IMR-90 (cell line): ENCODE results near the gene COX19. TPM values are rescaled to one million over a fixed set of nuclear protein-coding genes. Genes with fewer than 3 reads are reported as not detected.

Experiments
- ATAC-seq: fragments of 200-7000 bp; cut with Tn5 transposase; 2 replicates; pipeline ENCODE4 v1.9.1; 2020; ENCODE audit warnings: low read depth, mild to moderate bottlenecking, moderate library complexity
- BruUV-seq: library from RNA; stranded (reverse); fragments of 400-500 nt; replicated peaks from 2 replicates; lab custom pipeline; 2021; lab: Mats Ljungman, UMichigan
- CTCF ChIA-PET: fragments of 300-600 bp; formaldehyde crosslinking; extraction: SDS; loops from one replicate; lab custom pipeline; 2021; ENCODE audit warnings: antibody characterized with exemption; lab: Yijun Ruan, JAX
- POLR2A ChIA-PET: fragments of 300-600 bp; sonication (Branson Sonifier 250); formaldehyde crosslinking; loops from one replicate; lab custom pipeline; 2022; ENCODE audit warnings: antibody characterized with exemption; ENCODE audit not compliant: unreplicated experiment; lab: Charles Lee
- DNase-seq: peaks from one replicate; pipeline ENCODE4 v3.0.0; 2013
- H2AFZ ChIP-seq: replicated peaks from 2 replicates; pipeline ENCODE3; 2013; ENCODE audit warnings: low read length, mild to moderate bottlenecking; ENCODE audit not compliant: poor library complexity
- H2AK5ac ChIP-seq: 2 replicates; pipeline ENCODE4 v1.6.1; 2013; ENCODE audit warnings: low read depth, low read length, inconsistent platforms
- H2AK9ac ChIP-seq: replicated peaks from 2 replicates; pipeline ENCODE3; 2013; ENCODE audit warnings: mild to moderate bottlenecking, low read depth, low read length, moderate library complexity; ENCODE audit not compliant: poor library complexity
- H2BK120ac ChIP-seq: 2 replicates; pipeline ENCODE4 v1.6.1; 2013; ENCODE audit warnings: low read depth, low read length, inconsistent platforms
- H2BK15ac ChIP-seq: 3 replicates; pipeline ENCODE4 v1.6.1; 2013; ENCODE audit warnings: low read depth, low read length, inconsistent platforms
- H2BK20ac ChIP-seq: 2 replicates; pipeline ENCODE4 v1.6.1; 2013; ENCODE audit warnings: low read depth, mild to moderate bottlenecking, inconsistent platforms, low read length, moderate library complexity
- H2BK5ac ChIP-seq: 2 replicates; pipeline ENCODE4 v1.6.1; 2013; ENCODE audit warnings: mild to moderate bottlenecking, low read depth, low read length, inconsistent platforms; ENCODE audit not compliant: poor library complexity, severe bottlenecking
- H3K14ac ChIP-seq: replicated peaks from 2 replicates; pipeline ENCODE4 v1.6.1; 2013; ENCODE audit warnings: low read depth, low read length, inconsistent platforms
- H3K18ac ChIP-seq: 2 replicates; pipeline ENCODE4 v1.6.1; 2013; ENCODE audit warnings: low read depth, low read length, control low read depth
- H3K23ac ChIP-seq: 2 replicates; pipeline ENCODE4 v1.6.1; 2013; ENCODE audit warnings: low read depth, low read length, inconsistent platforms
- H3K27ac ChIP-seq: 2 replicates; pipeline ENCODE4 v1.5.1; 2013; ENCODE audit warnings: mild to moderate bottlenecking, control low read depth, low read length; ENCODE audit not compliant: insufficient read depth
- H3K27me3 ChIP-seq: 2 replicates; pipeline ENCODE4 v1.6.1; 2013; ENCODE audit warnings: low read length; ENCODE audit not compliant: control insufficient read depth, insufficient read depth
- H3K36me3 ChIP-seq: 2 replicates; pipeline ENCODE4 v1.6.1; 2013; ENCODE audit warnings: low read length, mixed read lengths; ENCODE audit not compliant: control insufficient read depth, insufficient read depth
- H3K4ac ChIP-seq: 2 replicates; pipeline ENCODE4 v1.6.1; 2013; ENCODE audit warnings: low read depth, low read length, inconsistent platforms
- H3K4me1 ChIP-seq: 2 replicates; pipeline ENCODE4 v1.6.1; 2013; ENCODE audit warnings: low read length, mixed read lengths; ENCODE audit not compliant: control insufficient read depth, insufficient read depth
- H3K4me2 ChIP-seq: 2 replicates; pipeline ENCODE4 v1.6.1; 2013; ENCODE audit warnings: low read depth, mild to moderate bottlenecking, control low read depth, low read length, moderate library complexity
- H3K4me3 ChIP-seq: 2 replicates; pipeline ENCODE4 v1.5.1; 2013; ENCODE audit warnings: low read depth, mild to moderate bottlenecking, control low read depth, low read length, moderate library complexity; ENCODE audit not compliant: insufficient read depth
- H3K56ac ChIP-seq: 2 replicates; pipeline ENCODE4 v1.6.1; 2013; ENCODE audit warnings: low read length, inconsistent platforms; ENCODE audit not compliant: insufficient read depth; ENCODE audit errors: extremely low read depth
- H3K79me1 ChIP-seq, 2 experiments: 2 replicates each; pipeline ENCODE4 v1.6.1; 2013; ENCODE audit warnings: low read length in 2 of 2, inconsistent platforms in 1 of 2, low read depth in 1 of 2
- H3K9ac ChIP-seq: 2 replicates; pipeline ENCODE4 v1.6.1; 2013; ENCODE audit warnings: low read depth, low read length, control low read depth
- H3K9me1 ChIP-seq: 2 replicates; pipeline ENCODE4 v1.6.1; 2013; ENCODE audit warnings: low read length, inconsistent platforms; ENCODE audit not compliant: insufficient read depth
- H3K9me3 ChIP-seq: 2 replicates; pipeline ENCODE4 v1.6.1; 2013; ENCODE audit warnings: low read length; ENCODE audit not compliant: control insufficient read depth, insufficient read depth
- H4K20me1 ChIP-seq: 2 replicates; pipeline ENCODE4 v1.6.1; 2013; ENCODE audit warnings: low read length, inconsistent platforms; ENCODE audit not compliant: insufficient read depth
- H4K5ac ChIP-seq: 2 replicates; pipeline ENCODE4 v1.6.1; 2013; ENCODE audit warnings: mild to moderate bottlenecking, low read depth, low read length, control low read depth
- H4K8ac ChIP-seq, 2 experiments: 2 replicates each; pipeline ENCODE4 v1.6.1; 2013; ENCODE audit warnings: low read depth in 2 of 2, low read length in 2 of 2, control low read depth in 1 of 2, inconsistent platforms in 1 of 2
- H4K91ac ChIP-seq: 2 replicates; pipeline ENCODE4 v1.6.1; 2013; ENCODE audit warnings: low read depth, low read length, inconsistent platforms; ENCODE audit not compliant: insufficient read depth
- BHLHE40 ChIP-seq: fragments of 150-350 bp; IDR thresholded peaks from 2 replicates; pipeline ENCODE4 v1.6.1; 2016; ENCODE audit warnings: mild to moderate bottlenecking, low read depth, low read length
- CEBPB ChIP-seq: IDR thresholded peaks from 2 replicates; pipeline ENCODE4 v1.6.1; 2012; ENCODE audit warnings: low read depth, low read length, improper control_type of control experiment
- FOS ChIP-seq: fragments of 150-350 bp; IDR thresholded peaks from 2 replicates; pipeline ENCODE4 v1.6.1; 2016; ENCODE audit warnings: low read depth, low read length
- MAFK ChIP-seq: IDR thresholded peaks from 2 replicates; pipeline ENCODE4 v1.6.1; 2012; ENCODE audit warnings: low read depth, low read length, improper control_type of control experiment
- MAZ ChIP-seq: IDR thresholded peaks from 2 replicates; pipeline ENCODE4 v1.6.1; 2012; ENCODE audit warnings: low read depth, mild to moderate bottlenecking, low read length, improper control_type of control experiment, moderate library complexity, borderline replicate concordance
- MXI1 ChIP-seq: IDR thresholded peaks from 2 replicates; pipeline ENCODE4 v1.6.1; 2012; ENCODE audit warnings: low read depth, mild to moderate bottlenecking, low read length, moderate library complexity, borderline replicate concordance
- NFE2L2 ChIP-seq: fragments of 150-350 bp; IDR thresholded peaks from 2 replicates; pipeline ENCODE4 v1.6.1; 2016; ENCODE audit warnings: low read depth, mild to moderate bottlenecking, low read length
- RAD21 ChIP-seq: IDR thresholded peaks from 2 replicates; pipeline ENCODE4 v1.6.1; 2012; ENCODE audit warnings: low read length, improper control_type of control experiment
- SMC3 ChIP-seq: fragments of 150-350 bp; IDR thresholded peaks from 2 replicates; pipeline ENCODE4 v1.6.1; 2016; ENCODE audit warnings: low read depth, mild to moderate bottlenecking, antibody characterized with exemption, low read length, moderate library complexity
- WGBS, 2 experiments: methylation state at CpG; one replicate each; pipeline versions ENCODE4 v1.1.5 to v1.1.7; 2013; ENCODE audit warnings: missing lambda C conversion rate in 2 of 2; ENCODE audit not compliant: insufficient read length in 1 of 2; ENCODE audit errors: extremely low coverage in 2 of 2; 5-methylcytosine and 5-hydroxymethylcytosine counted together
- dilution Hi-C: fragments of 300-500 bp; cut with HindIII; formaldehyde crosslinking; loops from one replicate; pipeline ENCODE4 v1.14.3; 2018; ENCODE audit warnings: low sequenced_read_pairs; ENCODE audit not compliant: unreplicated experiment
- in situ Hi-C: fragments of 300-500 bp; cut with MboI; formaldehyde crosslinking; loops from 3 replicates; pipeline ENCODE4 v1.14.3; 2019; ENCODE audit warnings: low sequenced_read_pairs, inconsistent platforms, mixed read lengths
- intact Hi-C: fragments of 100-400 bp; cut with micrococcal nuclease; formaldehyde crosslinking; loops from 2 replicates; pipeline ENCODE4 v1.10.0; 2022
- polyA plus RNA-seq, 3 experiments: library from polyadenylated mRNA; depleted of rRNA; stranded (reverse); fragments of >200 nt; gene quantifications; 2 replicates each; pipeline ENCODE4 v1.2.3, GENCODE V29; 2012; ENCODE audit warnings: low replicate concordance in 1 of 3
- total RNA-seq: library from RNA; depleted of rRNA; stranded (reverse); fragments of >200 nt; gene quantifications from 2 replicates; pipeline ENCODE4 v1.2.3, GENCODE V29; 2012
- TF ChIP-seq, protein P1 (sequence below): conservative IDR thresholded peaks from 2 replicates; pipeline ENCODE4 v1.5.1; 2012; ENCODE audit warnings: mild to moderate bottlenecking, low read depth, low read length, improper control_type of control experiment
- TF ChIP-seq, protein P2 (sequence below): fragments of 150-350 bp; IDR thresholded peaks from 2 replicates; pipeline ENCODE4 v1.6.1; 2017; ENCODE audit warnings: mild to moderate bottlenecking, antibody characterized with exemption, low read length, low read depth
- TF ChIP-seq, protein P3 (sequence below): fragments of 150-350 bp; IDR thresholded peaks from 2 replicates; pipeline ENCODE4 v1.6.1; 2016; ENCODE audit warnings: low read depth, mild to moderate bottlenecking, low read length, moderate library complexity, borderline replicate concordance

Gene COX19
- total and polyA plus RNA-seq, 2 of the 4 experiments (the other 2 are of a cell fraction) = 3.9 to 7.3 TPM

DNA sequence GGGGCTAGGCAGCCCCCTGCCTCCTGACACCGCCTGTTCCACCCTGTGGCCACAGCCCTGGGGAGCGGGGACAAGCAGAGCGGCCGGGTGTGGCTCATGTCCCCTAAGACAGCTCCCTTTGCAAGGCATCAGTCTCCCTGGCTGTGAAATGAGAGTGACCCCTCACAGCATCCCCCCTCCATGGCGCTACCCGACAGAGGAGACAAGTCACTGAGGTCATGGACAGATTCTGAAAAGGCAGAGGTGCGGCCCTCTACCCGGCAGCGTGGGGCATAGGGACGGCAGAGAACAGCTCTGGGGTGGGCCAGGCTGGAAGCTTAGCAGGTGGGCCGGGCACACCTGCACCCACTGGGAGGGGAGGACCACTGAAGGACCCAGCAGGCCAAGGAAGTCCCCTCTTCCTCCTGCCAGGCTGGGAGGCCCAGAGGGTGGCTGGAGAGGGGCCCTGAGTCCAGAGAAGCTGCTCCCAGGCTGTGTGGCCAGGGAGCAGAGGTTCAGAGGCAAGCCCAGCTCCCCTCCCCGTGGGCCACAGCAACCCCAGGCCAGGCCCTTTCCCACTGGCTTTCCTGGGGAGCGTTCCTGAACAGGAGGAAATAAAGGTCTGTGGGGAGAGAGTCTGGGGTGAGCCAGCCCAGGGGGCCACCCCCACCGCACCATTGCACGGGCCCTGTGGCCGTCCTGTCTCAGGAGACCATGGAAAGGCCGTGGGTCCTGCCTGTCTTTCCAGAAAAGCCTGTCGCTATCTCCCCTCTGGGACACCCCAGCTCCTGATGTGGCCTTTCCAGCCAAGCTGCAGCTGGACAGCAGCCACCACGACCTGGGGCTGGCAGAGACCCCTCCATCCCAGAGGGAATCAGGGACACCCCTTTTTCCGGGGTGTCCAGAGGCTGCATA, 22.6 kb downstream of the COX19 start:
- Histone ChIP-seq H4K20me1 (peaks cover 3% of the 10 kb centered on the region; the same call in 1 of the 2 replicates), H2BK5ac (no peak overlapping the region), H3K18ac (no peak overlapping the region), H2BK20ac (no peak overlapping the region), H3K4me2 (no peak overlapping the region), H3K9me1 (no peaks in the 10 kb centered on the region), H3K9me3 (no peaks in the 10 kb centered on the region), H3K4me1 (no peaks in the 10 kb centered on the region; the same call in 1 of the 2 replicates), H3K9ac (no peak overlapping the region), H3K27me3 (peaks cover 16% of the 10 kb centered on the region; the same call in 1 of the 2 replicates), H2AFZ (peak overlapping the region; percentile 21), H4K8ac (no peak overlapping the region), H3K56ac (no peak overlapping the region), H3K79me1 (no peaks in the 10 kb centered on the region; a peak in 1 of 4 replicates), H3K27ac (no peak overlapping the region), H3K4me3 (no peak overlapping the region), H2BK120ac (no peak overlapping the region), H3K4ac (no peak overlapping the region), H4K5ac (no peak overlapping the region), H3K14ac (no peak overlapping the region), H4K91ac (no peak overlapping the region), H2AK9ac (no peak overlapping the region), H3K23ac (no peak overlapping the region), H3K36me3 (no peaks in the 10 kb centered on the region), H2AK5ac (no peak overlapping the region), H2BK15ac (no peak overlapping the region)
- intact Hi-C loops = loop anchor here (5.0 kb wide), 1 partner anchor 165 kb away; no protein-coding TSS in a partner anchor
- DNase-seq = no peak
- TF ChIP-seq FOS (no peak), RAD21 (no peak), MAFK (no peak), CEBPB (no peak), SMC3 (no peak), BHLHE40 (no peak), MAZ (no peak), NFE2L2 (no peak), MXI1 (no peak)
- TF ChIP-seq, protein P1, sequence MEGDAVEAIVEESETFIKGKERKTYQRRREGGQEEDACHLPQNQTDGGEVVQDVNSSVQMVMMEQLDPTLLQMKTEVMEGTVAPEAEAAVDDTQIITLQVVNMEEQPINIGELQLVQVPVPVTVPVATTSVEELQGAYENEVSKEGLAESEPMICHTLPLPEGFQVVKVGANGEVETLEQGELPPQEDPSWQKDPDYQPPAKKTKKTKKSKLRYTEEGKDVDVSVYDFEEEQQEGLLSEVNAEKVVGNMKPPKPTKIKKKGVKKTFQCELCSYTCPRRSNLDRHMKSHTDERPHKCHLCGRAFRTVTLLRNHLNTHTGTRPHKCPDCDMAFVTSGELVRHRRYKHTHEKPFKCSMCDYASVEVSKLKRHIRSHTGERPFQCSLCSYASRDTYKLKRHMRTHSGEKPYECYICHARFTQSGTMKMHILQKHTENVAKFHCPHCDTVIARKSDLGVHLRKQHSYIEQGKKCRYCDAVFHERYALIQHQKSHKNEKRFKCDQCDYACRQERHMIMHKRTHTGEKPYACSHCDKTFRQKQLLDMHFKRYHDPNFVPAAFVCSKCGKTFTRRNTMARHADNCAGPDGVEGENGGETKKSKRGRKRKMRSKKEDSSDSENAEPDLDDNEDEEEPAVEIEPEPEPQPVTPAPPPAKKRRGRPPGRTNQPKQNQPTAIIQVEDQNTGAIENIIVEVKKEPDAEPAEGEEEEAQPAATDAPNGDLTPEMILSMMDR = no peak
- TF ChIP-seq, protein P2, sequence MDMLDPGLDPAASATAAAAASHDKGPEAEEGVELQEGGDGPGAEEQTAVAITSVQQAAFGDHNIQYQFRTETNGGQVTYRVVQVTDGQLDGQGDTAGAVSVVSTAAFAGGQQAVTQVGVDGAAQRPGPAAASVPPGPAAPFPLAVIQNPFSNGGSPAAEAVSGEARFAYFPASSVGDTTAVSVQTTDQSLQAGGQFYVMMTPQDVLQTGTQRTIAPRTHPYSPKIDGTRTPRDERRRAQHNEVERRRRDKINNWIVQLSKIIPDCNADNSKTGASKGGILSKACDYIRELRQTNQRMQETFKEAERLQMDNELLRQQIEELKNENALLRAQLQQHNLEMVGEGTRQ = no peak
- TF ChIP-seq, protein P3, sequence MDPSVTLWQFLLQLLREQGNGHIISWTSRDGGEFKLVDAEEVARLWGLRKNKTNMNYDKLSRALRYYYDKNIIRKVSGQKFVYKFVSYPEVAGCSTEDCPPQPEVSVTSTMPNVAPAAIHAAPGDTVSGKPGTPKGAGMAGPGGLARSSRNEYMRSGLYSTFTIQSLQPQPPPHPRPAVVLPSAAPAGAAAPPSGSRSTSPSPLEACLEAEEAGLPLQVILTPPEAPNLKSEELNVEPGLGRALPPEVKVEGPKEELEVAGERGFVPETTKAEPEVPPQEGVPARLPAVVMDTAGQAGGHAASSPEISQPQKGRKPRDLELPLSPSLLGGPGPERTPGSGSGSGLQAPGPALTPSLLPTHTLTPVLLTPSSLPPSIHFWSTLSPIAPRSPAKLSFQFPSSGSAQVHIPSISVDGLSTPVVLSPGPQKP = no peak
- ATAC-seq = no peak
- in situ Hi-C loops = no loop called here
- no TSS peak for BruUV-seq
- POLR2A ChIA-PET = no interaction called here
- 83% methylated on average over 4 of the region's 20 CpGs; no CpG with 5 or more reads in 1 of the 2 experiments for WGBS, 2 experiments
- CTCF ChIA-PET = no interaction called here
- dilution Hi-C loops = no loop called here
